Tibial artery (tissue), 4 donors: Measurements from ENCODE around the gene HNRNPDL.

Source experiments
- DNase-seq, 2 donors: peaks; one replicate each; pipeline ENCODE4 v3.0.0-alpha.2; 2019
- H3K27ac ChIP-seq, 2 donors: fragments of 200-600 bp; sonication (generic) in 1 of 2; 1 replicate in 1 of 2; 2 replicates in 1 of 2; pipeline ENCODE4 v1.5.1; 2018 to 2019; ENCODE audit warnings: mild to moderate bottlenecking in 1 of 2
- H3K27me3 ChIP-seq, 2 donors: fragments of 200-600 bp; sonication (generic) in 1 of 2; one replicate each; pipeline versions ENCODE4 v1.5.1 to v1.6.0; 2016 to 2019
- H3K36me3 ChIP-seq, 3 donors: fragments of 200-600 bp; sonication (generic) in 2 of 3; one replicate each; pipeline ENCODE4 v1.5.1; 2016 to 2019; ENCODE audit warnings: mild to moderate bottlenecking in 2 of 3
- H3K4me1 ChIP-seq, 4 donors: fragments of 200-600 bp; sonication (generic) in 2 of 4; 1 replicate in 3 of 4; 2 replicates in 1 of 4; pipeline ENCODE4 v1.5.1; 2016 to 2019
- H3K4me3 ChIP-seq, 2 donors: fragments of 200-600 bp; sonication (generic) in 1 of 2; 1 replicate in 1 of 2; 2 replicates in 1 of 2; pipeline ENCODE4 v1.5.1; 2018 to 2019; ENCODE audit warnings: mild to moderate bottlenecking in 2 of 2
- H3K9me3 ChIP-seq, 3 donors: fragments of 200-600 bp; sonication (generic) in 1 of 3; one replicate each; pipeline ENCODE4 v1.5.1; 2016 to 2019
- intact Hi-C: fragments of 100-400 bp; cut with DNase I; formaldehyde crosslinking; loops from one replicate; pipeline ENCODE4 v1.15.0; 2023; ENCODE audit warnings: low total_unique reads
- TF ChIP-seq, protein P1 (sequence below), 2 experiments: fragments of 200-600 bp in 1 of 2; fragments of 450-650 bp in 1 of 2; IDR thresholded peaks; one replicate each; pipeline ENCODE4 v1.5.1; 2017 to 2019; ENCODE audit warnings: antibody characterized with exemption in 2 of 2, mild to moderate bottlenecking in 1 of 2, moderate library complexity in 1 of 2

HNRNPDL gene

DNA sequence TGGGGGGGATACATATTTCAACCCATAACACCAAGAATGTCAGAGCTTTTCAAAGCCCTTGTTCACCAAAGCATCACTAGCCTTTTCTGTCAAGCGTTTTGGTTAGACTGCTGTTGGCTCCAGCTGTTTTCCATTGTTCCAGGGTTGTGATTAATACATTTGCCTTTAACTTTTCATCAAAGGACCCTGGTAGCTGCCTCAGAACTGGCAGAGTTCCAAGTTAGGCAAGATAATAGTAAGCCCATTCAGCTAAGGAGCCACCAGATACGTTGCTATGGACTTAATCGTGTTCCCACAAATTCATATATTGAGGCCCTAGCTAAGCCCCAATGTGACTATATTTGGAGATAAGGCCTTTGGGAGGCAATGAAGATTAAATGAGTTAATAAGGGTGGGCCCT is 37.2 kb upstream of the HNRNPDL start:
- intact Hi-C loops: loop anchor here (10.0 kb wide), 2 partner anchors 327 to 617 kb away; partner anchors contain the start of gene SCD5
- TF ChIP-seq, protein P1, sequence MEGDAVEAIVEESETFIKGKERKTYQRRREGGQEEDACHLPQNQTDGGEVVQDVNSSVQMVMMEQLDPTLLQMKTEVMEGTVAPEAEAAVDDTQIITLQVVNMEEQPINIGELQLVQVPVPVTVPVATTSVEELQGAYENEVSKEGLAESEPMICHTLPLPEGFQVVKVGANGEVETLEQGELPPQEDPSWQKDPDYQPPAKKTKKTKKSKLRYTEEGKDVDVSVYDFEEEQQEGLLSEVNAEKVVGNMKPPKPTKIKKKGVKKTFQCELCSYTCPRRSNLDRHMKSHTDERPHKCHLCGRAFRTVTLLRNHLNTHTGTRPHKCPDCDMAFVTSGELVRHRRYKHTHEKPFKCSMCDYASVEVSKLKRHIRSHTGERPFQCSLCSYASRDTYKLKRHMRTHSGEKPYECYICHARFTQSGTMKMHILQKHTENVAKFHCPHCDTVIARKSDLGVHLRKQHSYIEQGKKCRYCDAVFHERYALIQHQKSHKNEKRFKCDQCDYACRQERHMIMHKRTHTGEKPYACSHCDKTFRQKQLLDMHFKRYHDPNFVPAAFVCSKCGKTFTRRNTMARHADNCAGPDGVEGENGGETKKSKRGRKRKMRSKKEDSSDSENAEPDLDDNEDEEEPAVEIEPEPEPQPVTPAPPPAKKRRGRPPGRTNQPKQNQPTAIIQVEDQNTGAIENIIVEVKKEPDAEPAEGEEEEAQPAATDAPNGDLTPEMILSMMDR (IDR thresholded peaks at IDR 0.05): no peak
- Histone ChIP-seq H3K27me3 (no peaks in the 10 kb centered on the region), H3K4me1 (peaks cover 0 to 10% (median 0%) of the 10 kb centered on the region in 4 donors), H3K9me3 (no peaks in the 10 kb centered on the region), H3K36me3 (no peaks in the 10 kb centered on the region), H3K4me3 (no peak overlapping the region), H3K27ac (no peak overlapping the region)
- DNase-seq: no peak

DNA sequence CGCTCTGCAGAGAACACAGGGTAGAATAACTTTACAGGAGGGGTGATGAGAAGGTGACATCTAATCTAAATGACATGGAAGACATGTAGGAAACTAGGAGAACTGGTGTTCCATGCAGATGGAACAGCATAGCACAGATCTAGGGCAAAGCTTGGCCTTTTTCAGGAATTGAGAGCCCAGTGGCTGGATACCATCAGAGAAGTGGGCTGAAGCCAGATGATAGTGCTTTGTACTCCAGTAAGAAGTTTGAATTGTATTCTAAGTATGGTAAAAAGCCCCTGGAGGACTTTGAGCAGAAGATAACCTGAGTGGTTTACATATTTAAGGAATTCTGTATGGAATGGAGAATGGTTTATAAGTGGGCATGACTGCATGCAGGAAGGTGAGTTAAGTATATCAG is 33.0 kb upstream of the HNRNPDL start:
- no peaks in the 10 kb centered on the region for H3K9me3 ChIP-seq
- intact Hi-C loops: loop anchor here (5.0 to 10.0 kb wide), 4 partner anchors 332 to 809 kb away; partner anchors contain the start of gene SCD5
- DNase-seq: no peak
- no peaks in the 10 kb centered on the region for H3K27me3 ChIP-seq
- H3K4me1 ChIP-seq: peaks cover 0 to 12% (median 0%) of the 10 kb centered on the region in 4 donors
- H3K4me3 ChIP-seq: no peak overlapping the region
- TF ChIP-seq, protein P1 (IDR thresholded peaks at IDR 0.05): no peak
- H3K36me3 ChIP-seq: peaks cover 0 to 23% (median 11%) of the 10 kb centered on the region in 3 donors
- H3K27ac ChIP-seq: peak overlapping the region in 1 of 2 donors; percentile 13

DNA sequence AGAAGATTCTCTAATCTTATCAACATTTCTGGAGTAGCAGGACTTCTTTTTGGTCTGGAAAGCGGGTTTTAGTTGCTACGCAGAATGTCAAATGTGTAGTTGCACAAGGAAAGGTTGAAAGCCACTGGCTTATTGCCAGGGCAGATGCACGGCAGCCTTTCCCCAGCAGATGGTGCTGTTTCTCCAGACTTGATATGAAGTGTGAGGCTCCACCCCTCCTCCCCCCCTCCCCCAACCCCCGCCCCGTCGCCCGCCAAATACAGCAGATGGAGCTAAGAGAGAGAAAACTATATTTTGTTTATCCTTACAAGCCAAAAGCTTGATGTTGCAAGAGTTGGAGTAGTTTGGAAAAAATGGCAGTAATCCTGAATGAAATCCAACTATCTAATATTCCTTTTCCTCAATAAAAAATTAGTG is 32.2 kb upstream of the HNRNPDL start:
- peaks cover 0 to 12% (median 0%) of the 10 kb centered on the region in 4 donors for H3K4me1 ChIP-seq
- DNase-seq: peak; percentile 92 to 93
- peak overlapping the region in 1 of 2 donors; percentile 50 for H3K27ac ChIP-seq
- H3K36me3 ChIP-seq: peaks cover 0 to 30% (median 14%) of the 10 kb centered on the region in 3 donors
- intact Hi-C loops: loop anchor here (5.0 to 10.0 kb wide), 4 partner anchors 332 to 810 kb away; partner anchors contain the start of gene SCD5
- H3K9me3 ChIP-seq: no peaks in the 10 kb centered on the region
- H3K27me3 ChIP-seq: no peaks in the 10 kb centered on the region
- H3K4me3 ChIP-seq: no peak overlapping the region
- TF ChIP-seq, protein P1 (IDR thresholded peaks at IDR 0.05): peak; percentile 59 to 87

DNA sequence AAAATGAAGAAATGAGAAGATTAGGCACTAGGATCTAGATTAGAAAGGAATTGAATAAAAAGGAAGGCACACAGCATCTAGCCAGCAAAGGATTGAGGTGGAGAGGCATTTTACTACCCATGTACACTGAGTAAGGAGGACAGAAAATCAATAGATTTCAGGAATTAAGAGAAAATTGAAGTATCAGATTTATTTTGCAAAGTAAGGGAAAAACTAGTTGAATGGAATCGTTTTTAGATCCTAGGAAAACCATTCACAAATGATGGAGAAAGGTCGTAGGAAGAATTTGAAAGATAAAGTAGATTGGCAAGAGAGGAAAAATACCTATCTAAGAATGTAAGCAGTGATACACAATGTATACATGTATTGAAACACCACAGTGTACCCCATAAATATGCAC is 31.4 kb upstream of the HNRNPDL start:
- H3K4me3 ChIP-seq: no peak overlapping the region
- H3K27me3 ChIP-seq: no peaks in the 10 kb centered on the region
- H3K27ac ChIP-seq: peak overlapping the region in 1 of 2 donors; percentile 50
- DNase-seq: no peak
- TF ChIP-seq, protein P1 (IDR thresholded peaks at IDR 0.05): no peak
- peaks cover 4 to 37% (median 21%) of the 10 kb centered on the region in 3 donors for H3K36me3 ChIP-seq
- peaks cover 0 to 12% (median 0%) of the 10 kb centered on the region in 4 donors for H3K4me1 ChIP-seq
- intact Hi-C loops: loop anchor here (5.0 to 10.0 kb wide), 4 partner anchors 333 to 811 kb away; partner anchors contain the start of gene SCD5
- H3K9me3 ChIP-seq: no peaks in the 10 kb centered on the region

DNA sequence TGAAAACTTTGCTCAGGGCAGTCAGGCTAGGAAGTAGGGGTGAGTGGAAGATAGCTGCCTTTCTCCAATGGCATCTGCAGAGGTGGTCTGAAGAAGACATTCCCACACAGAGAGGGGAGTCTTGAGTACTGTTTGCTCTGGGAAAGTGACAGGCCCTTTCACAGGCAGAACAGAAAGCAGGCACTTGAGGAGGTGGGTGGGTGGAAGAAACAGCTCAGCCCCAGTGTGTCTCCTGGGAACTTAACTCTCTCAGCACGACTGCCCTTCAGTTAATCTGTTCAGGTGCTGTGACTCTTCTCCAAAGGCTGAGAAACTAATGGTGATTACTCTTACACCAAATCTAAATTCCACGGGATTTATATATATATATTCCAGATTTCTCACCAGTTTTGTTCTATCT is 28.5 kb upstream of the HNRNPDL start:
- Histone ChIP-seq H3K27ac (no peak overlapping the region), H3K4me1 (peaks cover 0 to 12% (median 0%) of the 10 kb centered on the region in 4 donors), H3K36me3 (peaks cover 4 to 42% (median 24%) of the 10 kb centered on the region in 3 donors), H3K9me3 (no peaks in the 10 kb centered on the region), H3K4me3 (no peak overlapping the region), H3K27me3 (no peaks in the 10 kb centered on the region)
- TF ChIP-seq, protein P1 (IDR thresholded peaks at IDR 0.05): no peak
- intact Hi-C loops: no loop called here
- no peak for DNase-seq
